ENCODE data around the gene SRSF9. TPM values are rescaled to one million over a fixed set of nuclear protein-coding genes. Genes with fewer than 3 reads are reported as not detected.

Gene SRSF9
- total and polyA plus RNA-seq, 11 donors = 14.8 to 67.1 (median 33.7) TPM

- Histone ChIP-seq H3K27me3 (peaks cover 0 to 3% (median 0%) of the 10 kb centered on the region in 9 donors), H3K4me3 (no peak overlapping the region), H3K36me3 (no peaks in the 10 kb centered on the region), H3K27ac (no peak overlapping the region), H3K4me1 (peaks cover 0 to 7% (median 0%) of the 10 kb centered on the region in 12 donors), H3K9me3 (no peaks in the 10 kb centered on the region)
- intact Hi-C loops (cut with DNase I) = no loop called here
- DNase-seq = no peak
- TF ChIP-seq CTCF (IDR thresholded peaks at IDR 0.05) (no peak), POLR2A (IDR thresholded peaks at IDR 0.05) (no peak)
- ATAC-seq = no peak
- 80 to 83% (median 81%) methylated on average over 7 of the region's 7 CpGs for WGBS, 4 donors
These were observed 57.1 kb downstream of the SRSF9 start for GRCh38 chr12:120412421-120412820.

Other genes starting within 250 kb of the SRSF9 start
- 100 to 1,000 TPM in 1 of 9 donors, 10 to 100 TPM in 8; 34.3 to 103 (median 69.9) TPM for gene PXN, start 204.0 kb downstream of the SRSF9 start, total RNA-seq
- 10 to 100 TPM; 58.7 to 90.5 TPM for gene PXN, start 204.0 kb downstream of the SRSF9 start, polyA plus RNA-seq
- over 10,000 TPM in 3 of 9 donors, 1,000 to 10,000 TPM in 4, not detected in 2; 3,467 to 16,563 (median 7,253) TPM for gene RNU4-2, start 177.8 kb downstream of the SRSF9 start, total RNA-seq
- not detected for gene RNU4-2, start 177.8 kb downstream of the SRSF9 start, polyA plus RNA-seq
- gene RNU4-1, start 176.5 kb downstream of the SRSF9 start, total RNA-seq = 1,000 to 10,000 TPM in 4 of 9 donors, 100 to 1,000 TPM in 3, not detected in 2; 376 to 4,299 (median 1,541) TPM
- gene RNU4-1, start 176.5 kb downstream of the SRSF9 start, polyA plus RNA-seq = not detected
- 10 to 100 TPM in 1 of 9 donors, 1 to 10 TPM in 8; 3.2 to 10.6 (median 4.7) TPM for gene SIRT4, start 167.4 kb downstream of the SRSF9 start, total RNA-seq
- 1 to 10 TPM; 3.0 to 7.4 TPM for gene SIRT4, start 167.4 kb downstream of the SRSF9 start, polyA plus RNA-seq
- gene PLA2G1B, start 142.0 kb downstream of the SRSF9 start, total RNA-seq = 1 to 10 TPM in 3 of 9 donors, under 1 TPM in 1, not detected in 5; 0.93 to 2.0 (median 1.5) TPM
- gene PLA2G1B, start 142.0 kb downstream of the SRSF9 start, polyA plus RNA-seq = not detected
- 1 to 10 TPM; 3.5 to 8.7 (median 5.6) TPM for gene MSI1, start 100.6 kb downstream of the SRSF9 start, total RNA-seq
- 1 to 10 TPM; 2.1 to 2.4 TPM for gene MSI1, start 100.6 kb downstream of the SRSF9 start, polyA plus RNA-seq
- gene COX6A1, start 31.6 kb downstream of the SRSF9 start, total RNA-seq = 100 to 1,000 TPM; 117 to 318 (median 172) TPM
- gene COX6A1, start 31.6 kb downstream of the SRSF9 start, polyA plus RNA-seq = 100 to 1,000 TPM; 531 to 708 TPM
- gene TRIAP1, start 23.4 kb downstream of the SRSF9 start, total RNA-seq = 10 to 100 TPM in 8 of 9 donors, 1 to 10 TPM in 1; 6.4 to 17.6 (median 14.9) TPM
- 10 to 100 TPM; 18.0 to 34.9 TPM for gene TRIAP1, start 23.4 kb downstream of the SRSF9 start, polyA plus RNA-seq
- gene GATC, start 23.3 kb downstream of the SRSF9 start, total RNA-seq = 10 to 100 TPM in 7 of 9 donors, 1 to 10 TPM in 2; 8.5 to 18.0 (median 11.8) TPM
- 10 to 100 TPM in 1 of 2 donors, 1 to 10 TPM in 1; 5.4 to 11.5 TPM for gene GATC, start 23.3 kb downstream of the SRSF9 start, polyA plus RNA-seq
- 100 to 1,000 TPM in 8 of 9 donors, 10 to 100 TPM in 1; 92.2 to 269 (median 120) TPM for gene DYNLL1, start 26.4 kb upstream of the SRSF9 start, total RNA-seq
- gene DYNLL1, start 26.4 kb upstream of the SRSF9 start, polyA plus RNA-seq = 100 to 1,000 TPM; 164 to 320 TPM
- 10 to 100 TPM; 27.9 to 46.5 (median 36.7) TPM for gene COQ5, start 59.4 kb upstream of the SRSF9 start, total RNA-seq
- 10 to 100 TPM; 29.2 to 48.9 TPM for gene COQ5, start 59.4 kb upstream of the SRSF9 start, polyA plus RNA-seq
- 100 to 1,000 TPM; 165 to 363 (median 278) TPM for gene RNF10, start 64.6 kb upstream of the SRSF9 start, total RNA-seq
- gene RNF10, start 64.6 kb upstream of the SRSF9 start, polyA plus RNA-seq = 100 to 1,000 TPM; 247 to 490 TPM
- 10 to 100 TPM; 20.6 to 46.6 (median 36.3) TPM for gene POP5, start 111.7 kb upstream of the SRSF9 start, total RNA-seq
- gene POP5, start 111.7 kb upstream of the SRSF9 start, polyA plus RNA-seq = 10 to 100 TPM; 30.9 to 55.8 TPM
- gene CABP1, start 170.9 kb upstream of the SRSF9 start, total RNA-seq = 1 to 10 TPM; 2.4 to 9.1 (median 3.8) TPM
- 1 to 10 TPM; 2.9 to 9.9 TPM for gene CABP1, start 170.9 kb upstream of the SRSF9 start, polyA plus RNA-seq
- gene MLEC, start 217.4 kb upstream of the SRSF9 start, total RNA-seq = 100 to 1,000 TPM in 7 of 9 donors, 10 to 100 TPM in 2; 91.0 to 150 (median 117) TPM
- gene MLEC, start 217.4 kb upstream of the SRSF9 start, polyA plus RNA-seq = 100 to 1,000 TPM in 1 of 2 donors, 10 to 100 TPM in 1; 39.2 to 111 TPM
- gene UNC119B, start 240.7 kb upstream of the SRSF9 start, total RNA-seq = 10 to 100 TPM in 6 of 9 donors, 1 to 10 TPM in 3; 9.1 to 12.6 (median 10.7) TPM
- gene UNC119B, start 240.7 kb upstream of the SRSF9 start, polyA plus RNA-seq = 10 to 100 TPM in 1 of 2 donors, 1 to 10 TPM in 1; 3.9 to 13.7 TPM

Measured in heart left ventricle (tissue), 16 donors.